ENCODE measurements around the gene RANBP3.

RANBP3 gene

DNA sequence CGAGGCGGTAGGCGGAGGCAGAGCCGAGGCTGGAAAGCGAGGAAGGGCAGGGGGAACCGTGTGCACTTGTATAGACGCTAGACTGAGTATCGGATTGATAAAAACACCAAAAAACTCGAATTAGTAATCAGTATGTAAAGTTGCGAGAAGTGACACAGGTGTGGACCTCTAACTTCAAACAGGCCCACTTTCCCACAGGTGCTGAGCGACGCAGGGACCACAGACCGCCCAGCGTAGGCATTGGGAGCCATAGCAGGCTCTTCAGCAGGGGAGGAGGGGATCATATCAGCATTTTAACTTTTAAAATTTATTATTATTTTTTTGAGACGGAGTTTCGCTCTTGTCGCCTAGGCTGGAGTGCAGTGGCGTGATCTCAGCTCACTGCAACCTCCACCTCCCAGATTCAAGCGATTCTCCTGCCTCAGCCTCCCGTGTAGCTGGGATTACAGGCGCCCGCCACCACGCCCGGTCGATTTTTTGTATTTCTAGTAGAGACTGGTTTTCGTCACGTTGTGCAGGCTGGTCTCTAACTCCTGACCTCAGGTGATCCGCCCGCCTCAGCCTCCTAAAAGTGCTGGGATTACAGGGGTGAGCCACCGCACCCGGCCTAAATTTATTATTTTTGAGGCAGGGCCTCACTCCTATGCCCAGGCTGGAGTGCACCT is 72.7 kb downstream of the RANBP3 start:
- peak overlapping the region; percentile 90 for H3K27ac ChIP-seq
- TF ChIP-seq ZFX (IDR thresholded peaks at IDR 0.05; ENCODE audit: borderline replicate concordance), result no peak

GRCh38 chr19:5904352-5905113 is 73.4 kb downstream of the RANBP3 start, which contains the start of gene VMAC:
Gene VMAC, plus strand, starts transcription at chr19:5904872. Its CDS starts 19 bp downstream, at chr19:5904891.
- TF ChIP-seq, protein P1, sequence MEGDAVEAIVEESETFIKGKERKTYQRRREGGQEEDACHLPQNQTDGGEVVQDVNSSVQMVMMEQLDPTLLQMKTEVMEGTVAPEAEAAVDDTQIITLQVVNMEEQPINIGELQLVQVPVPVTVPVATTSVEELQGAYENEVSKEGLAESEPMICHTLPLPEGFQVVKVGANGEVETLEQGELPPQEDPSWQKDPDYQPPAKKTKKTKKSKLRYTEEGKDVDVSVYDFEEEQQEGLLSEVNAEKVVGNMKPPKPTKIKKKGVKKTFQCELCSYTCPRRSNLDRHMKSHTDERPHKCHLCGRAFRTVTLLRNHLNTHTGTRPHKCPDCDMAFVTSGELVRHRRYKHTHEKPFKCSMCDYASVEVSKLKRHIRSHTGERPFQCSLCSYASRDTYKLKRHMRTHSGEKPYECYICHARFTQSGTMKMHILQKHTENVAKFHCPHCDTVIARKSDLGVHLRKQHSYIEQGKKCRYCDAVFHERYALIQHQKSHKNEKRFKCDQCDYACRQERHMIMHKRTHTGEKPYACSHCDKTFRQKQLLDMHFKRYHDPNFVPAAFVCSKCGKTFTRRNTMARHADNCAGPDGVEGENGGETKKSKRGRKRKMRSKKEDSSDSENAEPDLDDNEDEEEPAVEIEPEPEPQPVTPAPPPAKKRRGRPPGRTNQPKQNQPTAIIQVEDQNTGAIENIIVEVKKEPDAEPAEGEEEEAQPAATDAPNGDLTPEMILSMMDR (IDR thresholded peaks at IDR 0.05), result no peak
- no peak for TF ChIP-seq ZFX (IDR thresholded peaks at IDR 0.05; ENCODE audit: borderline replicate concordance)
- H3K27ac ChIP-seq, result peak within 1 kb of the TSS; percentile 90

DNA sequence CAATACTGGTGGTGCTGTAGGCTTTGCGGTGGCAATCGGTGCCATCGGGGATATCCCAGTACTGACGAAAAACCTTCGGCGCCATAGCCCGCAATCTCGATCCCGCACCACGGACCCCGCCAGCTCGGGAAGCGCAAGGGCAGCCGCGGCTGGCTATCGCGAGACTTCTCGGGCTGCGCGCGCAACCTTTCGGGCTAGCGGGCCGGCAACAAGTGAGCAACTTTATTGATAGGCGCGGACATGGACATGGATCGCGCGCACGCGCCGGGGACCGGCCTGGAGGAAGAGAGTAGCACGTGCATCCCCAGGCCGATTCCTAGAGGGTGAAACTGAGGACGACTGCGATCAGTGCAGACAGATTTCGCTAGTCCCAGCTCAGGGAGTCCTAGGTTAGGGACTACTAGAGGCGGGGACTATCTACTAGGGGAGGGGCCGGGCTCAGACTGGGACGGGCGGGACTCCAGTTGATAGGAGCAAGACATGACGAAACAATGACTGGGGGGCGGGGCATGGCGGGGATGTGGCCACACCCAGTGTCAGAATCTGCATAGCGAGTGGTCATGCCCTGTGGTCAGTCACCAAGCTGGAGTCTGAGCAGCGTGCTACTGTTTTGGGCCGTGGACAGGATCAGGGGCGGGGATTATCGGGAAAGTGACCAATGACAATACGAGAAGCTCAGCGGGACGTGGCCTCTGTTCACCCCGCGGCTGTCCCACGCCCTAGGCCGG is 74.2 kb downstream of the RANBP3 start, which contains the start of gene NDUFA11:
Gene NDUFA11 (minus strand): TSS at position 167 of the 728 bp plus-strand sequence. CDS start 82 bp downstream, at position 85.
- peak within 1 kb of the TSS; percentile 90 for H3K27ac ChIP-seq
- TF ChIP-seq, protein P1 (IDR thresholded peaks at IDR 0.05), result no peak
- TF ChIP-seq ZFX (IDR thresholded peaks at IDR 0.05; ENCODE audit: borderline replicate concordance), result no peak

- peak overlapping the region; percentile 90 for H3K27ac ChIP-seq
These were observed 74.8 kb downstream of the RANBP3 start for GRCh38 chr19:5903056-5903623.

GRCh38 chr19:5900976-5901375 is 77.0 kb downstream of the RANBP3 start:
- H3K27ac ChIP-seq, result no peak overlapping the region
- no peak for TF ChIP-seq ZFX (IDR thresholded peaks at IDR 0.05; ENCODE audit: borderline replicate concordance)
- TF ChIP-seq, protein P1 (IDR thresholded peaks at IDR 0.05), result no peak

More at GRCh38 chr19:5903056-5903623, 74.8 kb downstream of the RANBP3 start:
- no peak for TF ChIP-seq ZFX (IDR thresholded peaks at IDR 0.05; ENCODE audit: borderline replicate concordance)
- TF ChIP-seq, protein P1 (IDR thresholded peaks at IDR 0.05), result no peak

DNA sequence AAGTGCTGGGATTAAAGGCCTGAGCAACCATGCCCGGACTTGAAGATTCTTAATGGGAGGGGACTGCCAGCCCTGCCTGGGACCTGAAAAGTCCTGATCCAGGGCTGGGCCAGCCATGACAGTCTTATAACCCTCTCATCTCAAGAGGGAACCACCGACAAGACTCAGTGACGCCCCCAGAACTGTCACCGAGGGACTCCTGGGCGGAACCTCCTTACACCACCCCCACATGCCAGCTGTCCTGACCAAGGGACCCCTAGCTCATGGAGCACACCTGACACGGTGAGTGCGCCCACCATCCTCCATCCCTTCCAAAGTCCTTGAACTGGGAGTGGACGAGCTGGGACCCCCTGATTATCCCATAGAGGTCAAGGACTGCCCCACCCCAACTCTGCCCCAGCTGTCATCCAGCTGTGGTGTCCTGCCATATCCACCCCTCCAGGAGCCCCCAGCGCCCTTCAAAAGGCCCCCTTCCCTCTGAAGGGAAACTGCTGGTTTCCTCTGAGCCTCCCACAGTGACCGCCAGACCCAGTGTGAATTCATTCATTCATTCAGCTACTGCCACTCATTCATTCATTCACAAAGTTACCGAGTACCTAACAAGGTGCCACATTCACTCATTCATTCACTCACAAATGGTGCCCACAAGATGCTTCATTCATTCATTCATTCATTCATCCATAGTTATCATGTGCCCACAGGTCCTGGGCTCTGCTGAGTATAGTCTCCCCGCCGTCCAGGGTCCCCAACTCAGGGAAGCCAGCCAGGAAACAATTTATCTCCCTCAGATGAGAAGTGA is 78.0 kb downstream of the RANBP3 start:
- H3K27ac ChIP-seq, result no peak overlapping the region
- no peak for TF ChIP-seq ZFX (IDR thresholded peaks at IDR 0.05; ENCODE audit: borderline replicate concordance)

GRCh38 chr19:5897189-5897969 is 80.6 kb downstream of the RANBP3 start:
- H3K27ac ChIP-seq, result no peak overlapping the region

More at GRCh38 chr19:5897189-5897969, 80.6 kb downstream of the RANBP3 start:
- TF ChIP-seq, protein P1 (IDR thresholded peaks at IDR 0.05), result peak; percentile 29
- TF ChIP-seq ZFX (IDR thresholded peaks at IDR 0.05; ENCODE audit: borderline replicate concordance), result no peak
